ENCODE data around the gene FCHSD2.
"Not testable (repeated sequence)": the region's sequence is repeated elsewhere in the genome, so short reads cannot be mapped to it uniquely, and the experiment has no call there.

The FCHSD2 gene

GRCh38 chr11:73009972-73010371, 132.1 kb downstream of the FCHSD2 start:
- DNase-seq (ENCODE audit: low read depth) = no peak

- no peak for DNase-seq (ENCODE audit: low read depth)
Measured at GRCh38 chr11:73004088-73004487, 138.0 kb downstream of the FCHSD2 start.

GRCh38 chr11:73003088-73003487, 139.0 kb downstream of the FCHSD2 start:
- no peak for DNase-seq (ENCODE audit: low read depth)

DNA sequence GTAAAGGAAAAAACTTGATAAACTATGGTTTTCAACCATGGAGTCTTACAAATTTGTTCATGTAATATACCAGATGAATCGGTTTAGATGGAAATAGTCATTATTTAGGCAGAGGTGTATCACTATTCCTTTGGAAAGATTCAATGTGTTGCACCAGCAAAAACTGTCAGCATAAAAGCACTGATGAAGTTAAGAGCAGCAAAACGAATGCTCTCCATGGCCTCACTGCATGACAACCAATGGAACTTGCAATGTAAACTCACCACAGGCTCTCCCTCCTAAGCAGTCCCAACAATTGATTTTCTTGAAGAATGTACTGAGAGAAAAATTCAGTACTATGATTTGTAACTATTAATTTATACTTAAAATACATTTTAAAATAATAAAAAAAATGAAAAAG, 139.9 kb downstream of the FCHSD2 start:
- DNase-seq (ENCODE audit: low read depth) = no peak

DNA sequence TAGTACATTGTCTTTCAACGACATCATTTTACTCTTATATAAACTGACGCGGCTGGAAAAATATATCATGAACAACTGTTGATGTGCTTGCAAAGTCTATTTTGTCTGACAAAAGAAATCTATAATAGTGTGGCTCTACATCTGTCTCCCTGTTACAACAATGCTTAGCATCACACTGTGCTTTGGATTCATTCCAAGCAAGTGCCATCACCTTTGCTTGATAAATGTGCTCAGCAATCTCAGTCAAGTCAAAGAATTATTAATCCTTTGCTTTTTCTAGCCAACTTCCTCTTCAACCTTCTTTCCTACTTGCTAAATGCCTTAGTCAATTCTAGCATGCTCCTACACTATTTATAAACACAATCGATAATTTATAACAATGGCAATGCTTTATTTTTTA, 140.5 kb downstream of the FCHSD2 start:
- DNase-seq (ENCODE audit: low read depth) = no peak

- DNase-seq (ENCODE audit: low read depth) = no peak
Measured at GRCh38 chr11:72998676-72999075, 143.4 kb downstream of the FCHSD2 start.

DNA sequence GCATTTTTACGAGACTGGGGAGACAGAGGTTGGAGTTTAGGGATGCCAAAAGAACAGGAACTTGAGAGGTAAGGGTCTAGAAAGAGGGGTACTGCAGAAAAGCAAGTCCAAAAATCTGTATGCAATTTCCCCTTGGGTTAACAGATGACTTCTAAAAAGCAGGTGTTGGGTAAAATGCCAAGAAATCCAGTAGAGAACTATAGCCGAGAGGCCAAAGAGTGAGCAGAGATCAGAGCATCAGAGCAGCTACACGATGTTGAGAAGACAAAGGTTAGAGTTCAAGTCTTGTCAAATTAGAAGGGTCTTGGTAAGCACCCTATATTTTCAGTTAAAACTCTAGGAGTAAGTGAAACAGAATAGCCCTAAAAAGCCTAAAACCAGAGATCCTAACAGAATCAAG, 145.2 kb downstream of the FCHSD2 start:
- DNase-seq (ENCODE audit: low read depth) = no peak

GRCh38 chr11:72989727-72990126, 152.4 kb downstream of the FCHSD2 start:
- DNase-seq (ENCODE audit: low read depth) = no peak

DNA sequence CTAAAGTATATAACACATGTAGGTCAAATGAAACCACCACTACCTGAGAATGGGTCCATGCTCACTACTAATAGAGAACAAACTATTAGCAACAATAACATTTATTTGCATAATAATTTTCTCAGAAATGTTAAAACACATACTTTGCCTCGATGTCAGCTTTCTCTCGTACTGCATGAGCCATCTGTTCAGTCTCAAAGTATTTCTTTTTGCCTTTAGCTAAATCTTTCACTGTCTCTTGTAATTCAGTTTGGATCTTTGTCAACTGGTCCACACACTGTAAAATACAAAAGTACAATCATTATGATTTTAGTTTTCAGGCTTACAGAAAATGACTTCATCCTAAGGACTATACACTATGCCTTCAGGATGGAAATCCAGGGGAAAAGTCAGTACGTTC, 153.3 kb downstream of the FCHSD2 start:
- DNase-seq (ENCODE audit: low read depth) = no peak

- DNase-seq (ENCODE audit: low read depth) = no peak
Measured at GRCh38 chr11:72985645-72986044, 156.5 kb downstream of the FCHSD2 start.

DNA sequence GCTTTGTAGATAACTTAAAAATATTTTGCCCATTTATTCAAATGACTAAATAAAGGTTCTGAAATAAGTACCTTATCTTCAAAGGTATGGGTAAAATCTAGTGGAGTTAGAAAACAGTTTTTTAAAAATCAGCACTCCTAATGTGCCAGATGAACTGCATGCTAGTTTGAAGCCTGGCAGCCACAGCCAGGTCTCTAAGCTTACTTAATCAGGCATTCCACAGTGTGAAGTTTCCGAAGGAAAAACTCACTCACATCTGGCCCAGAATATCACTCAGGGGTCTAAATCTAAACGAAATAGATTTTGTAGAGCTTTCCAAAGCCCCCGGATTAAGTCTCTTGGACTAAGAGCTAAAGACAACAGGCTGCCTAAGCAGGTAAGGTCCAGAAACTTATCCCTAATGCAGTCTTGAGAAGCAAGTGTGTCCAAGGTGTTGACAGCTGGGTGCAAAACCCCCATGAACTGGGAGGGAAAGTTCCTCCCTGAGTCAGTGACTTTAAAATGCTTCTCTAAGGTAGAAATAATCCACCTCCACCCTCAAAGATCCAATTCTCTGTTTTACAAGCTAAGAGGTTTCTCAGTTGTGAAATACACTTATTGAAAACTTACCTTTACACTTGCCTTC, 157.6 kb downstream of the FCHSD2 start:
- no peak for DNase-seq (ENCODE audit: low read depth)

DNA sequence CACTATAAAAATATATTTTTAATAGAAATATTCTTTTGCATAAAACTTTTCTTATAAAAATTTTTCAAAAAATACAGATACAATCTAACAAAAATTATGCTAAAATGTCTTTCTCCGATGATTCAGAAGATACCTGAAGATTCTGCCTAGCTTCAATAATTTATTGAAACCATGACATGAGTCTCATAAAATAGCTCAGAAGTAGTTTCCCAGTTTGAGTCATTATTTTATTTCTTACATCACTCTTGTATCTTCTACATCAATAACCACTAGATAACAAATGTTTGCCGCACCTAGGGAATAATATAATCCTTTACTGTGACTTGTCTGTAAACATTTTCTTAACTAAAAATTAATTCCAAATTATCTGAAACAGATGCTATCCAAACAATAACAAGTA, 158.6 kb downstream of the FCHSD2 start:
- DNase-seq (ENCODE audit: low read depth) = no peak

- no peak for DNase-seq (ENCODE audit: low read depth)
Measured at GRCh38 chr11:72981971-72982685, 160.0 kb downstream of the FCHSD2 start.

GRCh38 chr11:72981080-72981479, 161.0 kb downstream of the FCHSD2 start:
- DNase-seq (ENCODE audit: low read depth) = no peak

- DNase-seq (ENCODE audit: low read depth) = not testable (repeated sequence)
Measured at GRCh38 chr11:72977782-72978181, 164.3 kb downstream of the FCHSD2 start.

DNA sequence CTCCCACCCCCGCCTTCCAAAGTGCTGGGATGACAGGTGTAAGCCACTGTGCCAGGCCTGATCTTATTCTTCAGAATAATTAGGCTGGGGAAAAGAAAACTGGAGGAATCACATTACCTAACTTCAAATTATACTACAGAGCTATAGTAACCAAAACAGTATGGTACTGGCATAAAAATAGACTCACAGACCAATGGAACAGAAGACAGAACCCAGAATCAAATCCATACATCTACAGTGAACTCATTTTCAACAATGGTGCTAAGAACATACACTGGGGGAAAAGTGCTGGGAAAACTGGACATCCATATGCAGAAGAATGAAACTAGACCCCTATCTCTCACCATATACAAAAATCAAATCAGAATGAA, 165.6 kb downstream of the FCHSD2 start:
- not testable (repeated sequence) for DNase-seq (ENCODE audit: low read depth)

DNA sequence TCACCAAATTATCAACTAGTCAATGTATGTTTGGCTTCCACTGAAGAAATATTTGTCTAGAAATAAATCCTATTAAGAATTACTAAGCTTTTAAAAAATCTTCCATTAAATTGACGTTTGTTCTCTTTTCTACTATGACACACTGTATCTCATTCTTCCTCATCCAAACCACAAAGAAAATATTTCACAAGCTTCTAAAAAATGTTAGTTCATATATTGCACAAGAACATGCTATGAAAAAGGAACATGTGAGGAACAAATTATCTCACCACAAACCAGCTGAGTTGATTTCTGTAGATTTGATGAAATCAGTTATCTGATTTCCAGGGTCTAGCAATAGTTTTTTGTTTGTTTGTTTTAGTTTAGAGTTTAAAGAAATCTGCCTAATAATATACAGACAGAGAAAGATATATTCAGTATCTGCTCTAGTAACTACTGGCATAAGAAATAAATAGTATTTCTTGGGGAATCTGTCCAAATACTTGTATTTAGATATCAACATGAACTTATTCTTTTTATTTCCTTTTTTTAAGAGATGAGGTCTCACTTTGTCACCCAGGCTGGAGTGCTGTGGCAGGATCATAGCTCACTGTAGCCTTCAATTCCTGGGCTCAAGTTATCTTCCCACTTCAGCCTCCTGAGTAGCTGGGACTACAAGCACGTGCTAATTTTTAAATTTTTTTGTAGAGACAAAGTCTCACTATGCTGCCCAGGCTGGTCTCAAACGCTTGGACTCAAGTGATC, 166.2 kb downstream of the FCHSD2 start:
- DNase-seq (ENCODE audit: low read depth) = no peak

- no peak for DNase-seq (ENCODE audit: low read depth)
Measured at GRCh38 chr11:72974487-72975205, 167.5 kb downstream of the FCHSD2 start.

DNA sequence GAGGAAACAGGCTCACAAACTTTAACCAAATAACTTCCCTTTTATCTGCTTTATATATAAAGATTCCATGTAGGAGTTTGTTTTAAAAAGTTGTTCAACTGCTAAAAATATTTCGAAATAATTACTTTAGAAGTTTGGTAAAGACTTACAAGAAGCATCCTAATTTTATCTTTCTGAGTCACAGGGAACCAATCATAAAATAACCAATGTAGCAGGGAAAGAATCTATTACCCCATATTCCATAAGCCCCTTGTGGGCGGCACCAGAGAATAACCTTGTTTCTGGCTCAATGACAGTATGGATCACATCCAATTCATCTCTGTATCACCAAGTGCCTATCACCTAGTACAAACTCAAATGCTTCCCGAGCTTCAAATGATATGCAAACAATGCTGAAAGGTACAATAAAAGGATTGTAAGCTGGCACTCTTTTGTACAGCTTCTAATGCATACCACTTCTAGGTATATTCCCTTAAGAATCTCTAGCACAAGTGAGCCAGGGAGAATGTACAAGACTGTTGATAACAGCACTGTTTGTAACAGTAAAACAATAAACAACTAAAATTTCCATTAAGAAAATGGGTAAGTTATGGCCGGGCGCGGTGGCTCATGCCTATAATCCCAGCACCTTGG, 169.5 kb downstream of the FCHSD2 start:
- DNase-seq (ENCODE audit: low read depth) = no peak

DNA sequence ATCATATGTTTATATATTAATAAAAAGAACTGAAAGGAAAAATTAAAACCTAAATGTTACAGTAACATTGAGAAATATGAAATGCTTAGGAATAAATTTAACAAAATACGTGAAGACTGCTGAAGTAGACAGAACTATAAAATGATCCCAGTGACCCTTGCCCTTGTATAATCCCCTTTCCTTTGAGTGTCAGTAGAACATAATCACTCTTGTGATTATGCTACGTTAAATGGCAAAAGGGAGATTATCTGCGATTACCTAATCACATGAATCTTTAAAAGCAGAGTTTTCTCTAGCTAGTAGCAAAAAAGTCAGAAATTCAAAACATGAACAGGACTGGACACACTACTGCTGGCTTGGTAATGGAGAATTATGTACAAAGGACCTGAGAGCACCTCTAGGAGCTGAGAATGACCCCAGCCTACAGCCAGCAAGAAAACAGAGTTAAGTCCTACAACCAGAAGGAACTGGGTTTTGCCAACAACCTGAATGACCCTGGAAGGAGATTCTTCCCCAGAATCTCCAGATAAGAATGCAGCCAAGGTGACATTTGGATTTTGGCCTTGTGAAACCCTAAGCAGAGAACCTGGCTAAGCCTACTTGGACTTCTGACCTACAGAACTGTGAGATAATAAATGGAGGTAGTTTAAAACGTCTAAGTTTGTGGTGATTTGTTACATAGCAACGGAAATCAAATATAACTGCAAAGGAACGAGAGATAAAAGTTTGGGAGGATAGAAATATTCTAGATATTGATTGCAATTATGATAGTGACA, 170.7 kb downstream of the FCHSD2 start:
- no peak for DNase-seq (ENCODE audit: low read depth)

DNA sequence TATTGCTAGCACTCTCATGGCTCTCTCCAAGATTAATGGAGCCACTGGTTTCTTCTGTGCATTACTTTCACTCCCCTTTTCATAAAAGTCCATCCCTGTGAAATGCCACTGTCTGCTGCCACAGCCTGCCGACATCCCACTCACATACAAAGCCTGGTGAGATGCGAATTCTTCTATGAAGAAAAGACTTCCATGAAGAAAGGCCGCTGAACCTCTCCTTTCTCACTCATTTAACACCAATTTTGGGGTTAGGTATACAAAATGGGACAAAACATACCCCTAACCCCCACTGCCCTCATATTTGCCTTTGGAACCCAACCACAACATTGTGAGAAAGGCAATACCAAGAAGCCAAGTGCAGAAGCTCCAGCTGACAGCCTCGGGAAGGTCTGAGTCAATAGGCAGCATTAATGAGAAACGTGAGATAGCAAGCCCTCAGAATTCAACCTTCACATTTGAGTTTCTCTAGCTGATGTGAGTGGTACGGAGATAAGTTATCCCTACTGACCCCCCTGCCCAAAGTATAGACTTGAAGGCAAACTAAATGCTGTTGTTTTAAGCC, 171.5 kb downstream of the FCHSD2 start:
- no peak for DNase-seq (ENCODE audit: low read depth)
